Fibroblast of lung (primary cell): ENCODE measurements around the gene ATP11A. TPM values are rescaled to one million over a fixed set of nuclear protein-coding genes. Genes with fewer than 3 reads are reported as not detected.

Source experiments
- DNase-seq, 2 donors: peaks; one replicate each; pipeline versions ENCODE4 v3.0.0 to v3.0.0-alpha.2; 2010; ENCODE audit warnings: low read depth in 2 of 2
- H2AFZ ChIP-seq: 2 replicates; pipeline ENCODE4 v1.5.1; 2012; ENCODE audit warnings: low read length, control low read depth, inconsistent platforms
- H3K27ac ChIP-seq: 2 replicates; pipeline ENCODE4 v1.5.1; 2011; ENCODE audit warnings: low read length, control low read depth; ENCODE audit not compliant: insufficient read depth
- H3K27me3 ChIP-seq: 2 replicates; pipeline ENCODE4 v1.5.1; 2011; ENCODE audit warnings: mild to moderate bottlenecking, low read length; ENCODE audit not compliant: control insufficient read depth, insufficient read depth
- H3K36me3 ChIP-seq: 2 replicates; pipeline ENCODE4 v1.5.1; 2011; ENCODE audit warnings: low read length; ENCODE audit not compliant: control insufficient read depth, insufficient read depth
- H3K4me1 ChIP-seq: 2 replicates; pipeline ENCODE4 v1.5.1; 2011; ENCODE audit warnings: low read length; ENCODE audit not compliant: control insufficient read depth, insufficient read depth; ENCODE audit errors: extremely low read depth
- H3K4me2 ChIP-seq: 2 replicates; pipeline ENCODE4 v1.5.1; 2011; ENCODE audit warnings: low read length, control low read depth; ENCODE audit not compliant: insufficient read depth; ENCODE audit errors: extremely low read depth
- H3K4me3 ChIP-seq, 4 experiments: fragments of 200-600 bp in 1 of 4; sonication (generic) in 1 of 4; replicated peaks in 1 of 4; 2 replicates each; pipeline ENCODE4 v1.5.1; 2011 to 2016; ENCODE audit warnings: low read length in 4 of 4, low read depth in 3 of 4, mild to moderate bottlenecking in 3 of 4, control low read depth in 2 of 4, inconsistent platforms in 1 of 4, mixed read lengths in 1 of 4; ENCODE audit not compliant: insufficient read depth in 1 of 4; ENCODE audit errors: control extremely low read depth in 1 of 4
- H3K79me2 ChIP-seq: 2 replicates; pipeline ENCODE4 v1.5.1; 2012; ENCODE audit warnings: mild to moderate bottlenecking, low read length, inconsistent platforms; ENCODE audit not compliant: control insufficient read depth, insufficient read depth
- H3K9ac ChIP-seq: 2 replicates; pipeline ENCODE4 v1.5.1; 2011; ENCODE audit warnings: mild to moderate bottlenecking, low read length, control low read depth; ENCODE audit not compliant: insufficient read depth
- H3K9me3 ChIP-seq: 2 replicates; pipeline ENCODE4 v1.5.1; 2012; ENCODE audit warnings: low read depth, low read length; ENCODE audit not compliant: control insufficient read depth, insufficient read depth
- H4K20me1 ChIP-seq: 2 replicates; pipeline ENCODE4 v1.5.1; 2011; ENCODE audit warnings: low read length; ENCODE audit not compliant: control insufficient read depth, insufficient read depth; ENCODE audit errors: extremely low read depth
- CTCF ChIP-seq, 2 donors: IDR thresholded peaks in 1 of 2; conservative IDR thresholded peaks in 1 of 2; 1 replicate in 1 of 2; 2 replicates in 1 of 2; pipeline ENCODE4 v1.5.1; 2011 to 2012; ENCODE audit warnings: low read length in 2 of 2, control low read depth in 1 of 2, inconsistent platforms in 1 of 2, low read depth in 1 of 2, mild to moderate bottlenecking in 1 of 2
- EZH2 ChIP-seq: IDR thresholded peaks from 2 replicates; pipeline ENCODE4 v1.5.1; 2012; ENCODE audit warnings: low read length, control low read depth, mild to moderate bottlenecking; ENCODE audit errors: missing control alignments
- polyA plus RNA-seq, 2 donors: library from polyadenylated mRNA; depleted of rRNA in 1 of 2; stranded (reverse) in 1 of 2; unstranded in 1 of 2; fragments of >200 nt; gene quantifications; 2 replicates each; pipeline ENCODE4 v1.2.1, GENCODE V29; 2011 to 2012; ENCODE audit warnings: missing spikeins in 1 of 2
- total RNA-seq: library from RNA; depleted of rRNA; stranded (reverse); fragments of >200 nt; gene quantifications from 2 replicates; pipeline ENCODE4 v1.2.1, GENCODE V29; 2014

Gene ATP11A
- total and polyA plus RNA-seq, 2 donors (not counting 1 experiment from before 2014, with no cell fraction given), result 2.3 to 7.8 TPM

- Histone ChIP-seq H3K9ac (no peak overlapping the region), H3K27ac (peak overlapping the region; percentile 74), H3K4me1 (no peaks in the 10 kb centered on the region), H3K4me2 (no peak overlapping the region), H3K9me3 (no peaks in the 10 kb centered on the region), H3K4me3 (no peak overlapping the region), H4K20me1 (no peaks in the 10 kb centered on the region), H3K27me3 (no peaks in the 10 kb centered on the region), H3K36me3 (no peaks in the 10 kb centered on the region), H2AFZ (no peak overlapping the region), H3K79me2 (no peaks in the 10 kb centered on the region)
- peak; percentile 87 to 96 for DNase-seq
- no peak for TF ChIP-seq EZH2
- TF ChIP-seq CTCF (conservative IDR thresholded peaks at IDR 0.05 in 1 of 2, IDR thresholded peaks at IDR 0.05 in 1 of 2; ENCODE audit: low read depth in 1 of 2, low read length in 2 of 2), result no peak
Measured at GRCh38 chr13:112722433-112723263, 32.8 kb downstream of the ATP11A start.

GRCh38 chr13:112723771-112724170 lies 33.9 kb downstream of the ATP11A start:
- no peak for DNase-seq
- no peak overlapping the region for H3K27ac ChIP-seq
- H3K9ac ChIP-seq, result no peak overlapping the region
- H3K4me1 ChIP-seq, result no peaks in the 10 kb centered on the region
- H2AFZ ChIP-seq, result no peak overlapping the region
- no peak overlapping the region for H3K4me2 ChIP-seq
- H4K20me1 ChIP-seq, result no peaks in the 10 kb centered on the region
- H3K36me3 ChIP-seq, result no peaks in the 10 kb centered on the region
- TF ChIP-seq CTCF (conservative IDR thresholded peaks at IDR 0.05 in 1 of 2, IDR thresholded peaks at IDR 0.05 in 1 of 2; ENCODE audit: low read depth in 1 of 2, low read length in 2 of 2), result no peak
- no peak for TF ChIP-seq EZH2
- H3K79me2 ChIP-seq, result no peaks in the 10 kb centered on the region
- H3K4me3 ChIP-seq, result no peak overlapping the region
- H3K9me3 ChIP-seq, result no peaks in the 10 kb centered on the region
- H3K27me3 ChIP-seq, result no peaks in the 10 kb centered on the region

GRCh38 chr13:112724788-112725345 lies 35.0 kb downstream of the ATP11A start:
- no peaks in the 10 kb centered on the region for H3K9me3 ChIP-seq
- H2AFZ ChIP-seq, result no peak overlapping the region
- DNase-seq, result no peak
- no peaks in the 10 kb centered on the region for H3K4me1 ChIP-seq
- no peak overlapping the region for H3K4me2 ChIP-seq
- no peaks in the 10 kb centered on the region for H3K27me3 ChIP-seq
- no peaks in the 10 kb centered on the region for H4K20me1 ChIP-seq
- H3K79me2 ChIP-seq, result no peaks in the 10 kb centered on the region
- no peaks in the 10 kb centered on the region for H3K36me3 ChIP-seq
- TF ChIP-seq EZH2, result no peak
- TF ChIP-seq CTCF (conservative IDR thresholded peaks at IDR 0.05 in 1 of 2, IDR thresholded peaks at IDR 0.05 in 1 of 2; ENCODE audit: low read depth in 1 of 2, low read length in 2 of 2), result no peak
- H3K27ac ChIP-seq, result no peak overlapping the region
- H3K4me3 ChIP-seq, result no peak overlapping the region
- no peak overlapping the region for H3K9ac ChIP-seq
